GM12878 (cell line): Measurements from ENCODE around the gene ANXA2R. TPM values are rescaled to one million over a fixed set of nuclear protein-coding genes. Genes with fewer than 3 reads are reported as not detected.

Experiments used
- ASH2L ChIP-seq: fragments of 300-600, 200-600 bp; sonication (generic); IDR thresholded peaks from 2 replicates; pipeline ENCODE4 v1.6.1; 2017; ENCODE audit warnings: low read depth, mild to moderate bottlenecking, borderline replicate concordance
- BACH1 ChIP-seq: fragments of 450-650 bp; IDR thresholded peaks from 2 replicates; pipeline ENCODE4 v1.6.1; 2017; ENCODE audit warnings: mild to moderate bottlenecking, borderline replicate concordance
- CREM ChIP-seq: IDR thresholded peaks from 2 replicates; pipeline ENCODE4 v1.6.1; 2014; ENCODE audit warnings: antibody characterized with exemption, low read depth
- E2F4 ChIP-seq: IDR thresholded peaks from 2 replicates; pipeline ENCODE4 v1.6.1; 2012; ENCODE audit warnings: low read depth, low read length, improper control_type of control experiment
- EGR1 ChIP-seq, 2 experiments: IDR thresholded peaks; 1 replicate in 1 of 2; 2 replicates in 1 of 2; pipeline ENCODE4 v1.6.1; 2011 to 2012; ENCODE audit warnings: low read depth in 2 of 2, low read length in 2 of 2, borderline replicate concordance in 1 of 2, mild to moderate bottlenecking in 1 of 2, moderate library complexity in 1 of 2
- ETV6 ChIP-seq, 2 experiments: fragments of 450-650 bp in 1 of 2; IDR thresholded peaks in 1 of 2; conservative IDR thresholded peaks in 1 of 2; 2 replicates each; pipeline ENCODE4 v1.6.1; 2014; ENCODE audit warnings: antibody characterized with exemption in 1 of 2, borderline replicate concordance in 1 of 2, low read depth in 1 of 2, mild to moderate bottlenecking in 1 of 2, moderate library complexity in 1 of 2
- FOXK2 ChIP-seq: fragments of 450-650 bp; IDR thresholded peaks from 2 replicates; pipeline ENCODE4 v1.6.1; 2017; ENCODE audit warnings: mild to moderate bottlenecking, moderate library complexity
- HDAC6 ChIP-seq: fragments of 200-600 bp; sonication (generic); IDR thresholded peaks from one replicate; pipeline ENCODE4 v1.8.0; 2017; ENCODE audit warnings: antibody characterized with exemption; ENCODE audit not compliant: unreplicated experiment
- IKZF2 ChIP-seq, 2 experiments: fragments of 450-650 bp; IDR thresholded peaks; 2 replicates each; pipeline ENCODE4 v1.6.1; 2017; ENCODE audit warnings: mild to moderate bottlenecking in 2 of 2, moderate library complexity in 2 of 2
- IRF3 ChIP-seq: fragments of 450-650 bp; IDR thresholded peaks from 2 replicates; pipeline ENCODE4 v1.6.1; 2014; ENCODE audit warnings: mild to moderate bottlenecking
- KAT2A ChIP-seq: conservative IDR thresholded peaks from 2 replicates; pipeline ENCODE4 v1.6.1; 2011; ENCODE audit warnings: low read depth, low read length; ENCODE audit not compliant: control insufficient read depth
- NR2C2 ChIP-seq: IDR thresholded peaks from 2 replicates; pipeline ENCODE4 v1.6.1; 2011; ENCODE audit warnings: borderline replicate concordance, low read depth; ENCODE audit not compliant: control insufficient read depth, insufficient read length
- PAX5 ChIP-seq: IDR thresholded peaks from 2 replicates; pipeline ENCODE4 v1.6.1; 2011; ENCODE audit warnings: low read depth, low read length, borderline replicate concordance
- RAD21 ChIP-seq: IDR thresholded peaks from 2 replicates; pipeline ENCODE4 v1.6.1; 2011; ENCODE audit warnings: mild to moderate bottlenecking, low read depth, low read length, moderate library complexity; ENCODE audit not compliant: insufficient read depth
- STAT1 ChIP-seq: fragments of 450-650 bp; conservative IDR thresholded peaks from 2 replicates; pipeline ENCODE4 v1.6.1; 2014; ENCODE audit warnings: antibody characterized with exemption, mild to moderate bottlenecking
- SUPT20H ChIP-seq: IDR thresholded peaks from 2 replicates; pipeline ENCODE4 v1.6.1; 2011; ENCODE audit warnings: low read depth, mild to moderate bottlenecking, low read length, moderate library complexity, borderline replicate concordance; ENCODE audit not compliant: control insufficient read depth
- TAF1 ChIP-seq: IDR thresholded peaks from 2 replicates; pipeline ENCODE4 v1.6.1; 2011; ENCODE audit warnings: mild to moderate bottlenecking, low read depth, low read length, borderline replicate concordance
- YY1 ChIP-seq: IDR thresholded peaks from 2 replicates; pipeline ENCODE4 v1.6.1; 2011; ENCODE audit warnings: low read depth, mild to moderate bottlenecking, low read length
- ZNF217 ChIP-seq: fragments of 450-650 bp; IDR thresholded peaks from 2 replicates; pipeline ENCODE4 v1.6.1; 2017; ENCODE audit warnings: antibody characterized with exemption, mild to moderate bottlenecking
- ZNF24 ChIP-seq: fragments of 450-650 bp; IDR thresholded peaks from 2 replicates; pipeline ENCODE4 v1.6.1; 2017; ENCODE audit warnings: antibody characterized with exemption, mild to moderate bottlenecking
- polyA plus RNA-seq, 11 experiments: library from polyadenylated mRNA; depleted of rRNA in 4 of 11; unstranded in 6 of 11; stranded (reverse) in 5 of 11; fragments of >200 nt; fragmentation: Nextera tagmentation in 4 of 11; fragmentation: Illumina TruSeq in 1 of 11; extraction: Ambion mirVana in 4 of 11; extraction: Trizol in 1 of 11; gene quantifications; 1 replicate in 1 of 11; 2 replicates in 10 of 11; pipeline versions ENCODE4 v1.2.1 to v1.2.3, GENCODE V29; 2011 to 2016; ENCODE audit warnings: inconsistent platforms in 2 of 11, missing spikeins in 2 of 11, low read depth in 1 of 11
- total RNA-seq, 4 experiments: library from RNA; depleted of rRNA in 3 of 4; stranded (reverse); fragments of >200 nt in 3 of 4; fragmentation: Illumina TruSeq in 1 of 4; extraction: Trizol in 1 of 4; gene quantifications; 2 replicates each; pipeline versions ENCODE4 v1.2.1 to v1.2.3, GENCODE V29; 2013 to 2021
- TF ChIP-seq, protein P1 (sequence below): IDR thresholded peaks from 2 replicates; pipeline ENCODE4 v1.6.1; 2011; ENCODE audit warnings: mild to moderate bottlenecking, low read depth, low read length, moderate library complexity; ENCODE audit not compliant: insufficient replicate concordance
- TF ChIP-seq, protein P2 (sequence below), 3 experiments: IDR thresholded peaks in 2 of 3; conservative IDR thresholded peaks in 1 of 3; 2 replicates each; pipeline ENCODE4 v1.5.1; 2011; ENCODE audit warnings: low read depth in 3 of 3, low read length in 3 of 3, mild to moderate bottlenecking in 3 of 3, control low read depth in 2 of 3, moderate library complexity in 2 of 3, inconsistent platforms in 1 of 3, mixed read lengths in 1 of 3; ENCODE audit not compliant: control insufficient read depth in 2 of 3, insufficient read depth in 1 of 3; ENCODE audit errors: extremely low read depth in 1 of 3

The ANXA2R gene
- total and polyA plus RNA-seq, 10 of the 15 experiments (the other 5 are each of a cell fraction or from before 2014, with no cell fraction given): 2.3 to 7.8 (median 4.4) TPM

- 0 out of 2 replicates have a peak, but pooled peaks have one; percentile 38 for TF ChIP-seq E2F4
- peak in 1 of 2 experiments; percentile 56; a peak in 2 of 3 replicates for TF ChIP-seq EGR1 (IDR thresholded peaks at IDR 0.05; ENCODE audit: borderline replicate concordance in 1 of 2, low read depth in 2 of 2, low read length in 2 of 2)
- peak; percentile 69 for TF ChIP-seq YY1
- peak; percentile 44; the same call in 1 of the 2 replicates for TF ChIP-seq CREM
- TF ChIP-seq, protein P1, sequence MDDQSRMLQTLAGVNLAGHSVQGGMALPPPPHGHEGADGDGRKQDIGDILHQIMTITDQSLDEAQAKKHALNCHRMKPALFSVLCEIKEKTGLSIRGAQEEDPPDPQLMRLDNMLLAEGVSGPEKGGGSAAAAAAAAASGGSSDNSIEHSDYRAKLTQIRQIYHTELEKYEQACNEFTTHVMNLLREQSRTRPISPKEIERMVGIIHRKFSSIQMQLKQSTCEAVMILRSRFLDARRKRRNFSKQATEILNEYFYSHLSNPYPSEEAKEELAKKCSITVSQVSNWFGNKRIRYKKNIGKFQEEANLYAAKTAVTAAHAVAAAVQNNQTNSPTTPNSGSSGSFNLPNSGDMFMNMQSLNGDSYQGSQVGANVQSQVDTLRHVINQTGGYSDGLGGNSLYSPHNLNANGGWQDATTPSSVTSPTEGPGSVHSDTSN: no peak
- no peak for TF ChIP-seq KAT2A
- peak; percentile 73 for TF ChIP-seq HDAC6
- TF ChIP-seq FOXK2: no peak
- TF ChIP-seq IRF3: no peak
- TF ChIP-seq PAX5: no peak
- TF ChIP-seq NR2C2: no peak
- TF ChIP-seq, protein P2, sequence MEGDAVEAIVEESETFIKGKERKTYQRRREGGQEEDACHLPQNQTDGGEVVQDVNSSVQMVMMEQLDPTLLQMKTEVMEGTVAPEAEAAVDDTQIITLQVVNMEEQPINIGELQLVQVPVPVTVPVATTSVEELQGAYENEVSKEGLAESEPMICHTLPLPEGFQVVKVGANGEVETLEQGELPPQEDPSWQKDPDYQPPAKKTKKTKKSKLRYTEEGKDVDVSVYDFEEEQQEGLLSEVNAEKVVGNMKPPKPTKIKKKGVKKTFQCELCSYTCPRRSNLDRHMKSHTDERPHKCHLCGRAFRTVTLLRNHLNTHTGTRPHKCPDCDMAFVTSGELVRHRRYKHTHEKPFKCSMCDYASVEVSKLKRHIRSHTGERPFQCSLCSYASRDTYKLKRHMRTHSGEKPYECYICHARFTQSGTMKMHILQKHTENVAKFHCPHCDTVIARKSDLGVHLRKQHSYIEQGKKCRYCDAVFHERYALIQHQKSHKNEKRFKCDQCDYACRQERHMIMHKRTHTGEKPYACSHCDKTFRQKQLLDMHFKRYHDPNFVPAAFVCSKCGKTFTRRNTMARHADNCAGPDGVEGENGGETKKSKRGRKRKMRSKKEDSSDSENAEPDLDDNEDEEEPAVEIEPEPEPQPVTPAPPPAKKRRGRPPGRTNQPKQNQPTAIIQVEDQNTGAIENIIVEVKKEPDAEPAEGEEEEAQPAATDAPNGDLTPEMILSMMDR (IDR thresholded peaks at IDR 0.05 in 2 of 3, conservative IDR thresholded peaks at IDR 0.05 in 1 of 3; ENCODE audit: control insufficient read depth in 2 of 3, extremely low read depth in 1 of 3, insufficient read depth in 1 of 3, low read depth in 3 of 3, low read length in 3 of 3): peak; percentile 27 to 58 (median 33); a peak in 4 of 6 replicates
- peak; percentile 54 for TF ChIP-seq RAD21
- no peak for TF ChIP-seq ZNF217
- TF ChIP-seq BACH1: peak; percentile 34; the same call in 1 of the 2 replicates
- no peak for TF ChIP-seq STAT1
- TF ChIP-seq IKZF2 (IDR thresholded peaks at IDR 0.05): peak in 1 of 2 experiments; percentile 62; a peak in 3 of 4 replicates
- TF ChIP-seq SUPT20H: no peak
- TF ChIP-seq ETV6 (conservative IDR thresholded peaks at IDR 0.05 in 1 of 2, IDR thresholded peaks at IDR 0.05 in 1 of 2; ENCODE audit: borderline replicate concordance in 1 of 2, low read depth in 1 of 2): peak in 1 of 2 experiments; percentile 47; a peak in 1 of 4 replicates
- TF ChIP-seq ASH2L: no peak
- peak; percentile 51; the same call in 1 of the 2 replicates for TF ChIP-seq TAF1
- TF ChIP-seq ZNF24: no peak
Measured at GRCh38 chr5:43042626-43043399, 2.7 kb upstream of the ANXA2R start (continued).
